IMR-90 (cell line): Measurements from ENCODE around the gene SYNGR3. TPM values are rescaled to one million over a fixed set of nuclear protein-coding genes. Genes with fewer than 3 reads are reported as not detected.

Experiments used
- ATAC-seq: fragments of 200-7000 bp; cut with Tn5 transposase; 2 replicates; pipeline ENCODE4 v1.9.1; 2020; ENCODE audit warnings: low read depth, mild to moderate bottlenecking, moderate library complexity
- BruUV-seq: library from RNA; stranded (reverse); fragments of 400-500 nt; replicated peaks from 2 replicates; lab custom pipeline; 2021; lab: Mats Ljungman, UMichigan
- CTCF ChIA-PET: fragments of 300-600 bp; formaldehyde crosslinking; extraction: SDS; loops from one replicate; lab custom pipeline; 2021; ENCODE audit warnings: antibody characterized with exemption; lab: Yijun Ruan, JAX
- POLR2A ChIA-PET: fragments of 300-600 bp; sonication (Branson Sonifier 250); formaldehyde crosslinking; loops from one replicate; lab custom pipeline; 2022; ENCODE audit warnings: antibody characterized with exemption; ENCODE audit not compliant: unreplicated experiment; lab: Charles Lee
- DNase-seq: peaks from one replicate; pipeline ENCODE4 v3.0.0; 2013
- H2AFZ ChIP-seq: replicated peaks from 2 replicates; pipeline ENCODE3; 2013; ENCODE audit warnings: low read length, mild to moderate bottlenecking; ENCODE audit not compliant: poor library complexity
- H2AK5ac ChIP-seq: 2 replicates; pipeline ENCODE4 v1.6.1; 2013; ENCODE audit warnings: low read depth, low read length, inconsistent platforms
- H2AK9ac ChIP-seq: replicated peaks from 2 replicates; pipeline ENCODE3; 2013; ENCODE audit warnings: mild to moderate bottlenecking, low read depth, low read length, moderate library complexity; ENCODE audit not compliant: poor library complexity
- H2BK120ac ChIP-seq: 2 replicates; pipeline ENCODE4 v1.6.1; 2013; ENCODE audit warnings: low read depth, low read length, inconsistent platforms
- H2BK15ac ChIP-seq: 3 replicates; pipeline ENCODE4 v1.6.1; 2013; ENCODE audit warnings: low read depth, low read length, inconsistent platforms
- H2BK20ac ChIP-seq: 2 replicates; pipeline ENCODE4 v1.6.1; 2013; ENCODE audit warnings: low read depth, mild to moderate bottlenecking, inconsistent platforms, low read length, moderate library complexity
- H2BK5ac ChIP-seq: 2 replicates; pipeline ENCODE4 v1.6.1; 2013; ENCODE audit warnings: mild to moderate bottlenecking, low read depth, low read length, inconsistent platforms; ENCODE audit not compliant: poor library complexity, severe bottlenecking
- H3K14ac ChIP-seq: replicated peaks from 2 replicates; pipeline ENCODE4 v1.6.1; 2013; ENCODE audit warnings: low read depth, low read length, inconsistent platforms
- H3K18ac ChIP-seq: 2 replicates; pipeline ENCODE4 v1.6.1; 2013; ENCODE audit warnings: low read depth, low read length, control low read depth
- H3K23ac ChIP-seq: 2 replicates; pipeline ENCODE4 v1.6.1; 2013; ENCODE audit warnings: low read depth, low read length, inconsistent platforms
- H3K27ac ChIP-seq: 2 replicates; pipeline ENCODE4 v1.5.1; 2013; ENCODE audit warnings: mild to moderate bottlenecking, control low read depth, low read length; ENCODE audit not compliant: insufficient read depth
- H3K27me3 ChIP-seq: 2 replicates; pipeline ENCODE4 v1.6.1; 2013; ENCODE audit warnings: low read length; ENCODE audit not compliant: control insufficient read depth, insufficient read depth
- H3K36me3 ChIP-seq: 2 replicates; pipeline ENCODE4 v1.6.1; 2013; ENCODE audit warnings: low read length, mixed read lengths; ENCODE audit not compliant: control insufficient read depth, insufficient read depth
- H3K4ac ChIP-seq: 2 replicates; pipeline ENCODE4 v1.6.1; 2013; ENCODE audit warnings: low read depth, low read length, inconsistent platforms
- H3K4me1 ChIP-seq: 2 replicates; pipeline ENCODE4 v1.6.1; 2013; ENCODE audit warnings: low read length, mixed read lengths; ENCODE audit not compliant: control insufficient read depth, insufficient read depth
- H3K4me2 ChIP-seq: 2 replicates; pipeline ENCODE4 v1.6.1; 2013; ENCODE audit warnings: low read depth, mild to moderate bottlenecking, control low read depth, low read length, moderate library complexity
- H3K4me3 ChIP-seq: 2 replicates; pipeline ENCODE4 v1.5.1; 2013; ENCODE audit warnings: low read depth, mild to moderate bottlenecking, control low read depth, low read length, moderate library complexity; ENCODE audit not compliant: insufficient read depth
- H3K56ac ChIP-seq: 2 replicates; pipeline ENCODE4 v1.6.1; 2013; ENCODE audit warnings: low read length, inconsistent platforms; ENCODE audit not compliant: insufficient read depth; ENCODE audit errors: extremely low read depth
- H3K79me1 ChIP-seq, 2 experiments: 2 replicates each; pipeline ENCODE4 v1.6.1; 2013; ENCODE audit warnings: low read length in 2 of 2, inconsistent platforms in 1 of 2, low read depth in 1 of 2
- H3K9ac ChIP-seq: 2 replicates; pipeline ENCODE4 v1.6.1; 2013; ENCODE audit warnings: low read depth, low read length, control low read depth
- H3K9me1 ChIP-seq: 2 replicates; pipeline ENCODE4 v1.6.1; 2013; ENCODE audit warnings: low read length, inconsistent platforms; ENCODE audit not compliant: insufficient read depth
- H3K9me3 ChIP-seq: 2 replicates; pipeline ENCODE4 v1.6.1; 2013; ENCODE audit warnings: low read length; ENCODE audit not compliant: control insufficient read depth, insufficient read depth
- H4K20me1 ChIP-seq: 2 replicates; pipeline ENCODE4 v1.6.1; 2013; ENCODE audit warnings: low read length, inconsistent platforms; ENCODE audit not compliant: insufficient read depth
- H4K5ac ChIP-seq: 2 replicates; pipeline ENCODE4 v1.6.1; 2013; ENCODE audit warnings: mild to moderate bottlenecking, low read depth, low read length, control low read depth
- H4K8ac ChIP-seq, 2 experiments: 2 replicates each; pipeline ENCODE4 v1.6.1; 2013; ENCODE audit warnings: low read depth in 2 of 2, low read length in 2 of 2, control low read depth in 1 of 2, inconsistent platforms in 1 of 2
- H4K91ac ChIP-seq: 2 replicates; pipeline ENCODE4 v1.6.1; 2013; ENCODE audit warnings: low read depth, low read length, inconsistent platforms; ENCODE audit not compliant: insufficient read depth
- BHLHE40 ChIP-seq: fragments of 150-350 bp; IDR thresholded peaks from 2 replicates; pipeline ENCODE4 v1.6.1; 2016; ENCODE audit warnings: mild to moderate bottlenecking, low read depth, low read length
- CEBPB ChIP-seq: IDR thresholded peaks from 2 replicates; pipeline ENCODE4 v1.6.1; 2012; ENCODE audit warnings: low read depth, low read length, improper control_type of control experiment
- CTCF ChIP-seq: conservative IDR thresholded peaks from 2 replicates; pipeline ENCODE4 v1.5.1; 2012; ENCODE audit warnings: mild to moderate bottlenecking, low read depth, low read length, improper control_type of control experiment
- POLR2A ChIP-seq: IDR thresholded peaks from 2 replicates; pipeline ENCODE4 v1.6.1; 2012; ENCODE audit warnings: mild to moderate bottlenecking, low read depth, low read length
- RAD21 ChIP-seq: IDR thresholded peaks from 2 replicates; pipeline ENCODE4 v1.6.1; 2012; ENCODE audit warnings: low read length, improper control_type of control experiment
- WGBS, 2 experiments: methylation state at CpG; one replicate each; pipeline versions ENCODE4 v1.1.5 to v1.1.7; 2013; ENCODE audit warnings: missing lambda C conversion rate in 2 of 2; ENCODE audit not compliant: insufficient read length in 1 of 2; ENCODE audit errors: extremely low coverage in 2 of 2; 5-methylcytosine and 5-hydroxymethylcytosine counted together
- dilution Hi-C: fragments of 300-500 bp; cut with HindIII; formaldehyde crosslinking; loops from one replicate; pipeline ENCODE4 v1.14.3; 2018; ENCODE audit warnings: low sequenced_read_pairs; ENCODE audit not compliant: unreplicated experiment
- in situ Hi-C: fragments of 300-500 bp; cut with MboI; formaldehyde crosslinking; loops from 3 replicates; pipeline ENCODE4 v1.14.3; 2019; ENCODE audit warnings: low sequenced_read_pairs, inconsistent platforms, mixed read lengths
- intact Hi-C: fragments of 100-400 bp; cut with micrococcal nuclease; formaldehyde crosslinking; loops from 2 replicates; pipeline ENCODE4 v1.10.0; 2022
- polyA plus RNA-seq, 3 experiments: library from polyadenylated mRNA; depleted of rRNA; stranded (reverse); fragments of >200 nt; gene quantifications; 2 replicates each; pipeline ENCODE4 v1.2.3, GENCODE V29; 2012; ENCODE audit warnings: low replicate concordance in 1 of 3
- total RNA-seq: library from RNA; depleted of rRNA; stranded (reverse); fragments of >200 nt; gene quantifications from 2 replicates; pipeline ENCODE4 v1.2.3, GENCODE V29; 2012
- TF ChIP-seq, protein P1 (sequence below): fragments of 150-350 bp; IDR thresholded peaks from 2 replicates; pipeline ENCODE4 v1.6.1; 2016; ENCODE audit warnings: low read depth, mild to moderate bottlenecking, low read length, moderate library complexity, borderline replicate concordance

The SYNGR3 gene
- total and polyA plus RNA-seq, 2 of the 4 experiments (the other 2 are of a cell fraction): 1.8 to 5.8 TPM

DNA sequence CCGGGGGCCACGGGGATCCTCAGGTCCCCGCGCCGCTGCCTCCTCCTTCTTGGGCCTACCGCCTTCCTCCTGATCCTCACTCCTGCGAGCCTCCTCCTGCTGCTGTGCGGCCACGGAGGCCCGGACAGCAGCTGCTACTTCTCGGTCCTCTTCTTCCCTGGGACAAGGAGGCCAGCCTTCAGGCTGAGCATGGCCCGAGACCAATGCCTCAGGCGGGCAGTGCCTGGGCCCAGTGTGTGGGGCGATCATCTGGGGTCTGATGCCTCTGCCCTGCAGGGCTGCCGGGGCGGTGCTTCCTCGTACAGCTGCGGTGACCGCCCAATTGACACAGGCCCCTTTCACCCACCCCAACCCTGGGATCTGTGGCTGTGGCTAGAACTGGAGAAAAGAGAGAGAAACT is 11.3 kb downstream of the SYNGR3 start:
- no peak overlapping the region for H3K4me2 ChIP-seq
- no peak overlapping the region for H2BK5ac ChIP-seq
- no peak overlapping the region for H4K5ac ChIP-seq
- H3K14ac ChIP-seq: no peak overlapping the region
- dilution Hi-C loops (no loop called here), in situ Hi-C loops (no loop called here), intact Hi-C loops (loop anchor here (5.0 kb wide), 1 partner anchor 141 kb away; no protein-coding TSS in a partner anchor)
- ATAC-seq: no peak
- BruUV-seq: no TSS peak
- no peak overlapping the region for H2AFZ ChIP-seq
- WGBS, 2 experiments: 90% methylated on average over 2 of the region's 19 CpGs; no CpG with 5 or more reads in 1 of the 2 experiments
- no peak overlapping the region for H2BK20ac ChIP-seq
- POLR2A ChIA-PET: no interaction called here
- TF ChIP-seq CEBPB (no peak), POLR2A (no peak), CTCF (no peak), RAD21 (no peak), BHLHE40 (no peak)
- TF ChIP-seq, protein P1, sequence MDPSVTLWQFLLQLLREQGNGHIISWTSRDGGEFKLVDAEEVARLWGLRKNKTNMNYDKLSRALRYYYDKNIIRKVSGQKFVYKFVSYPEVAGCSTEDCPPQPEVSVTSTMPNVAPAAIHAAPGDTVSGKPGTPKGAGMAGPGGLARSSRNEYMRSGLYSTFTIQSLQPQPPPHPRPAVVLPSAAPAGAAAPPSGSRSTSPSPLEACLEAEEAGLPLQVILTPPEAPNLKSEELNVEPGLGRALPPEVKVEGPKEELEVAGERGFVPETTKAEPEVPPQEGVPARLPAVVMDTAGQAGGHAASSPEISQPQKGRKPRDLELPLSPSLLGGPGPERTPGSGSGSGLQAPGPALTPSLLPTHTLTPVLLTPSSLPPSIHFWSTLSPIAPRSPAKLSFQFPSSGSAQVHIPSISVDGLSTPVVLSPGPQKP: no peak
- H3K4me1 ChIP-seq: peaks cover 25% of the 10 kb centered on the region
- H3K4ac ChIP-seq: no peak overlapping the region
- CTCF ChIA-PET: interaction anchor here (0.8 kb wide), 1 partner anchor 139 kb away, joined by 5 read pairs; no protein-coding TSS in a partner anchor
- no peak overlapping the region for H3K27ac ChIP-seq
- H4K20me1 ChIP-seq: peaks cover 59% of the 10 kb centered on the region
- no peak overlapping the region for H4K8ac ChIP-seq
- H3K36me3 ChIP-seq: peaks cover 54% of the 10 kb centered on the region
- H2AK9ac ChIP-seq: no peak overlapping the region
- no peak overlapping the region for H2BK15ac ChIP-seq
- H3K18ac ChIP-seq: no peak overlapping the region
- H3K79me1 ChIP-seq: peaks cover 10 to 69% of the 10 kb centered on the region in 2 experiments
- H3K4me3 ChIP-seq: no peak overlapping the region
- DNase-seq: no peak
- no peaks in the 10 kb centered on the region for H3K27me3 ChIP-seq
- H3K9me1 ChIP-seq: peaks cover 13% of the 10 kb centered on the region; the same call in 1 of the 2 replicates
- H3K9me3 ChIP-seq: no peaks in the 10 kb centered on the region
- no peak overlapping the region for H3K56ac ChIP-seq
- H3K23ac ChIP-seq: no peak overlapping the region
- H3K9ac ChIP-seq: no peak overlapping the region
- H2BK120ac ChIP-seq: no peak overlapping the region
- H2AK5ac ChIP-seq: no peak overlapping the region
- no peak overlapping the region for H4K91ac ChIP-seq
